HG02678 (cell line): ENCODE results near the gene ILF3.

Experiments
- ATAC-seq: cut with Tn5 transposase; IDR thresholded peaks from one replicate; pipeline ENCODE4 v1.9.1; 2021; ENCODE audit warnings: mild to moderate bottlenecking, moderate library complexity; ENCODE audit not compliant: unreplicated experiment

Gene ILF3

DNA sequence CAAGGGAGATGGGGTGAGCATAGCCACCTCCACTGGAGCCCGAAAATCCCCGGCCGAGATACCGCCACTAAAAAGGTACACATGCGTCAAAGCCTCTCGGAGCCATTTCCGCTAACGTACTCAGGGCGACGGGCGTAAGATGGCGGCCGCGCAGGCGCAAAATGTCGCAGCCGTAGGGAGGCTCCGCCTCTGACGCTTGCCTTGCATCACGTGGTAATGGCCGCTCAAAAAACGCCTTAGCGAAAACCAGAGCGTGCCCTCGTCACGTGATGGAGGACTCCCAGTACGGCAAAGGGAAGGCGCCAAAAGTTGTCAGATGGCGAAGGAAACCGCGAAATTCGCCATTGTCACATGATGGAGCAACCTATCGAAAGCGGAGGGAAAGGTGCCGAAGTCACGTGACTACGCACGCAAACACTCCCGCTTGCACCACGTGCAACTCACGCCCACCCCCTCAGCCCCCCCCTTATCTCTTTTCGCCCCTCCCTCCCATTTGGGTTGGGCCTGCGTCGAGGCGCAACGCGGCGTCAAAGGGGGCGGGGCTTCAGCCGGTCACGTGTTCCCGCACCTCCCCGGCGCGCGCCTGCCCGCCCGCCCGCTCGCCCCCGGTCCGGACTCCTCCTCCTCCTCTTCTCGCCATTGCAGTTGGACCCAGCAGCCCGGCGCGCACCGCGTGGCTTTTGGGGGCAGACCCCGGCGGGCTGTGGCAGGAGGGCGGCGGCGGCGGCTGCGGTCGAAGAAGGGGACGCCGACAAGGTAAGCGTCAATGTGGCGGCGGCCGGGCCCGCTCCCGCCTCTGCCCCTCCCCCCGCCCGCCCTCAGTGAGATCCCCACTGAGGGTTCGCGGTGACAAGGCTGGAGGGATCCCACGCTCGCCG, at the start of gene ILF3:
ILF3 (plus strand) TSS at position 615 of the 878 bp plus-strand sequence. CDS start 16,260 bp downstream, outside the sequence.
- peak; percentile 74 for ATAC-seq

DNA sequence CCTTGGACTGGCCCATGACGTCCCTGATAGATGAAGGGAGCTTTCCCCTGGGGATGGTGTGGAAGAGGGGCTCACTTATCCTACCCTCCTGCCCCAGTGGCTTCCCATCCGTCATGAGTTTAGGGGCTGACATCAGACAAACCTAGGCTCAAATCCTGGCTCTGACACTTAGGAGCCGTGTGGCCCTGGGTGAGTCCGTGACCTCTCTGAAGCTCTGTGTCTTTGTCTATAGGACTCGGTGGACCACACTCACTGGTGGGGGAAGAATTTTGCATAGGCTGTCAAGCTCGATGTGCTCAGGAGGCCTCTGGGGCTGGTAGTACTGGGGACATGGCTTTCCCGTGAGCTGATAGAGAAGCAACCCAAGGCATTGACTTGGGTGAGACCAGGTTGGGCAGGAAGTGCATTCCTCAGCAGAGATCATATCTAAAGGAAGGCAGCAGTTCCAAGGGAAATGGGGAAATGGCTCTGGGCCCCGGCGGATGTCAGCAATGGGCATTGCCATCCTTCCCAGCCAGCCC, 49.6 kb upstream of the ILF3 start:
- no peak for ATAC-seq

DNA sequence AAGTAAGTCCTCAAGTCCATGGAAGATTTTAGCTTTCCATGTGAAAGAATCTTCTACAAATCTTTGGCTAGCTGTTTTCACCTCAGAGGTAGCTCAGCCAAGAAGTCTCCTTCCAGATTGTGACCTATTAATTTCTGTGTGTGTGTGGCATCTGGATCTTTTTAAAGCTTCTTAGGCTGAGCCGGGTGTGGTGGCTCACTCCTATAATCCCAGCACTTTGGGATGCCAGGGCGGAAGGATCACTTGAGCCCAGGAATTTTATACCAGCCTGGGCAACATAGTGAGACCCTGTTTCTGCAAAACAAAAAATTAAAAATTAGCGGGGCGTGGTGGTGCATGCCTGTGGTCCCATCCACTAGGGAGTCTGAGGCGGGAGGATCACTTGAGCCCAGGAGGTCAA, 42.2 kb upstream of the ILF3 start:
- ATAC-seq: no peak

DNA sequence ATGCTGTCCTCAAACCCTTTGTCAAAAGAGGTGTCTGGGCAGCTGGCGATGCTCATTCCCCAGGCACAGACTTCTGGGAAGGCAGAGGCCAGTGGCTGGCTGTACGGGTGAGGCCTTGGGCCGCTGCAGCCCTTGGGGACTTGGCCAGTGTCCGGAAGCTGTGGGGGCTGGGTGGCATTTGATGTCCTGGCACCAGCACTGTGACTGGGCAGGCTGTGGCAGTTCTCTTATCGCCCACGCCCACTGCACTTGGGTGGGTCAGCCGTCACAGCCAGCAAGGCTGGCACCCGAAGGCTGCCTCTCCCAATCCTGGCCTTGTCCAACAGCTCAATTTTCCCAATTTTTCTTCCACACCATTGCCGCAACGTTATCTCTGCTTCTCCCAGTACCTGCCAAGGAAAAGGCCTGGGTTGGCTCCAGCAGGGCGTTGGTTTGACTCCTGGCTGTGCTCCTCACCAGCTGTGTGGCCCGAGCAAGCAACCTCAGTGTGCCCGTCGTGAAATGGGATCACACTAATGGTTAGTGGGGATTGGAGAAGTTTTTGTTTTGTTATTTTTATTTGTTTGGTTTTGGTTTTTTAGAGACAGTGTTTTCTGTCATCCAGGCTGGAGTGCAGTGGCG, 41.5 kb upstream of the ILF3 start:
- no peak for ATAC-seq

- ATAC-seq: no peak
These were observed 38.6 kb upstream of the ILF3 start for GRCh38 chr19:10615429-10616023.

DNA sequence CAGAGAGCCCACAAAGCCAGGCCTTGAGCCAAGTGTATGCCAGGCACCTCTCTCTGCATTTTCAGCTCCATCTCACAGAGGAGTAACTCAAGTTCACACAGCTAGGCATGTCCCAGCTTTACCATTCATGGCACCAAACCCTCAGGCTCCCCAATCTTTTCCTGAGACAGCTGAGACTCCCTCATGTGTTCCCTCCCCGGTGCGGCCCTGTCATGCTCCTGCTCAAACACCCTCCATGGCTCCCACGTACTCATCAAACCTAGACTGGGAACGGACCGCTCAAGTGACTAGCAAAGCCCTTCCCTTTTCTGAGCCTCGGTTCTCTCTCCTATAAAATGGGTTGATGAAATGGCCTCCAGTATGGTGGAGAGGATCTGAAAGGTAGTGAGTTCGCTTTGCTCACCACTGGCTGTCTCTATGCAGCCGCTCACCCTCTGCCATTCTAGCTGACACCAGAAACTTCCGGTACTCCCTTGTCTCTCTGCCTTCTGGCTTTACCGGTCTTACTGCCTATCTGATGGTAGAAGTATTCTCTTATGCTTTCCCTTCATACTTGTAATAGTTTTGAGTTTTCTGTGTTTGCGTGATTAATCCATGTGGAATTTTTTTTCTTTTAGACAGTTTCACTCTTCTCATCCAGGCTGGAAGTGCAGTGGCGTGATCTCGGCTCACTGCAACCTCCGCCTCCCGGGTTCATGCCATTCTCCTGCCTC, 36.6 kb upstream of the ILF3 start:
- no peak for ATAC-seq

GRCh38 chr19:10618846-10619245, 35.3 kb upstream of the ILF3 start:
- ATAC-seq: no peak

- ATAC-seq: no peak
These were observed 33.4 kb upstream of the ILF3 start for GRCh38 chr19:10620786-10621185.

GRCh38 chr19:10621966-10622365, 32.2 kb upstream of the ILF3 start:
- ATAC-seq: no peak

DNA sequence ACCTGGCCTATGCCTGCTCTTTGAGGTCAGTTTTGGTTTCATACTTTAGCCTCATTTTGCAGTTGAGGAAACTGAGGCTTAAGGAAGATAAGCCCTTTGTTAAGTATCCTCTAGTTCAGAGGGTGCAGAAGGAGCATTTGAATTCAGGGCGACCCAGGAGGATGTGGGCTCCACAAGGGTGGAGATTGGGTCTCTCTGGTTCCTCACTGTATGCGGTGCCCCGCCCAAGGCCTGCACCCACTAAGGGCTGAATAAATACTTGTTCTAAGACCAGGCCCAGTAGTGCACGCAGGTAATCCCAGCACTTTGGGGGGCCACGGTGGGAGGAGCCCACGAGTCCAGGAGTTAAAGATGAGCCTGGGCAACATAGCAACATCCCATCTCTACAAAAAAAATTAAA, 29.6 kb upstream of the ILF3 start:
- no peak for ATAC-seq

- no peak for ATAC-seq
These were observed 29.0 kb upstream of the ILF3 start, which contains the start of gene SLC44A2 for GRCh38 chr19:10625003-10625761. TSS of gene SLC44A2 (plus strand) at chr19:10625553. CDS start at chr19:10625634, 81 bp downstream.

DNA sequence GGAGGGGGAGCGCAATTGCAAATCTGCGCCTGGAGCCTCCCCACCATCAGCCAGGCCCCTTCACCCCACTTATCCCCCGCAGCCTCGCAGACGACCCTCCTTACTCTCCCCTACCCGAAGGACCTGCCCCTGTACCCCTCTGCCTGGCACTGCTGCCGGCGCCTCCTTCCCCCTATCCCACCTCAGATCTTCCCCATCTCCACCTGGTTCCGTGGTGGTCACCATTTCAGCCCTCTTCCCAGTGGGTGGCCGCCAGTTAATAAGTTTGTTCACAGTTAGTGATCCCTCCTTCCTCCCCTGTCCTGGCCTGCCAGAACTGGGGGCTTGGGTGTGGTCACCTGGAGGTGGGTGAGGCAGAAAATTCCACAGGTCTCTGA, 28.4 kb upstream of the ILF3 start:
- no peak for ATAC-seq

DNA sequence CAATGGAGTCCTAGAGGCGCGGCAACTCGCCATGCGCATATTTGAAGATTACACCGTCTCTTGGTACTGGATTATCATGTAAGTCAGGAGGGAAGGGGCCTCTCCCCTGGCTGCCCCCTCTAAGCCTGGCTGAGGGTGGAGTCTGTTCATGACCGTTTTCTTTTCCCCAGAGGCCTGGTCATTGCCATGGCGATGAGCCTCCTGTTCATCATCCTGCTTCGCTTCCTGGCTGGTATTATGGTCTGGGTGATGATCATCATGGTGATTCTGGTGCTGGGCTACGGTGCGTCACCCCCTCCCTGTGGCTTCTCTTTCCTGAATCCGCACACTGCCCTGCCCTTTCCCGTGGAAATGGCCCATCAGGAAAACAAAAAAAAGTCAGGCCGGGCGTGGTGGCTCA, 22.3 kb upstream of the ILF3 start:
- no peak for ATAC-seq

DNA sequence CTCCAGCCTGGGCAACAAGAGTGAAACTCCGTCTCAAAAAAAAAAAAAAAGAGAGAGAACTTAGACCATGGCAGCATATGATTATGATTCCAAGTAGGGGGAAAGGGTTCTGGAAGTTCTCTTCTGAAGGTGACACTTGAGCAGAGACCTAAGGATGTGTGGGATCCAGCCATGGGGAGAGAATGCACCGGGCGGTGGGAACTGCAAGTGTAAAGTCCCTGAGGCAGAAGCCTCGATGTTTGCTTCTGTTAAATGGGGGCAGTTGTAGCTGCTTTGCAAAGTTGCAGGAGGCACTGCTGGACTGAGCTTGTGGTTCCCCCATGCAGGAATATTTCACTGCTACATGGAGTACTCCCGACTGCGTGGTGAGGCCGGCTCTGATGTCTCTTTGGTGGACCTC, 19.7 kb upstream of the ILF3 start:
- no peak for ATAC-seq

DNA sequence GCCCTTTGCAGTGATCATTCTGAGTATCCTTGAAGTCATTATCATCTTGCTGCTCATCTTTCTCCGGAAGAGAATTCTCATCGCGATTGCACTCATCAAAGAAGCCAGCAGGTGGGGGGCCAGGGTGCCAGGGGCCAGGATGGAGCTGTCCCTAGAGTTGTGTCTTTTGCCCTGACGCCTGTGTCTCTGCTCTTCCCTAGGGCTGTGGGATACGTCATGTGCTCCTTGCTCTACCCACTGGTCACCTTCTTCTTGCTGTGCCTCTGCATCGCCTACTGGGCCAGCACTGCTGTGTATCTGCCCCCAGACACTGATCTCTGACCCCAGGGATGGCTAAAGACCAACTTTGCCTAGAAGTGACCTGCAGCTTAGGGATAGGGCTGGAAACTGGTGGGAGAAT, 19.2 kb upstream of the ILF3 start:
- no peak for ATAC-seq

DNA sequence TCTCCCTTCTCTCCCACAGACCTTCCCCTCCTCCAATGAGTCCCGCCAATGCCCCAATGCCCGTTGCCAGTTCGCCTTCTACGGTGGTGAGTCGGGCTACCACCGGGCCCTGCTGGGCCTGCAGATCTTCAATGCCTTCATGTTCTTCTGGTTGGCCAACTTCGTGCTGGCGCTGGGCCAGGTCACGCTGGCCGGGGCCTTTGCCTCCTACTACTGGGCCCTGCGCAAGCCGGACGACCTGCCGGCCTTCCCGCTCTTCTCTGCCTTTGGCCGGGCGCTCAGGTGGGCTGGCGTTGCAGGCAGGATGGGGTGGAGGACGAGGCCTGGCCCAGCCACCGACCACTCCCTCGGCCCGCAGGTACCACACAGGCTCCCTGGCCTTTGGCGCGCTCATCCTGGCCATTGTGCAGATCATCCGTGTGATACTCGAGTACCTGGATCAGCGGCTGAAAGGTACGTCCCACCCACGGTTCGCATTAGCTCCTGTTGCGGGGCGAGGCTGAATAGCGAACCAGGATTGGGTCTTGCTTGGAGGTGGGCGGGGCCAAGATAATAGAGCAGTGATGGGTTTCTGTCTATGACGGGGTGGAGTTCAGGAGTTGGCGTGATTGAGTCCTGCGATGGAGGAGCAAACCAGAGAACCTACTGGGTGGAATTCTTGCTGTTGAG, 17.7 kb upstream of the ILF3 start:
- ATAC-seq: no peak

DNA sequence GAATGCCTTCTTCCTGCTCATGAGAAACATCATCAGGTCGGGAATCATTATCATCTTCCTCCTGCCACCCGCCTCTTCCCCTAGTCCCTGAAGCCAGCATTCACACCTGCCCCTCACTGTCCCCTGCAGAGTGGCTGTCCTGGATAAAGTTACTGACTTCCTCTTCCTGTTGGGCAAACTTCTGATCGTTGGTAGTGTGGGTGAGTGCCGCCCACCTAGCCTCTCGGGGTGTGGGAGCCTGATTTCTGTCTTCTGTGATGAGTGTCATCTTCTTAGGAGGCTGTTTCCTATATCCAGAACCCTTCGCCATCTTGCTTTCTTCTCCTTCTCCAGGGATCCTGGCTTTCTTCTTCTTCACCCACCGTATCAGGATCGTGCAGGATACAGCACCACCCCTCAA, 16.3 kb upstream of the ILF3 start:
- ATAC-seq: no peak

DNA sequence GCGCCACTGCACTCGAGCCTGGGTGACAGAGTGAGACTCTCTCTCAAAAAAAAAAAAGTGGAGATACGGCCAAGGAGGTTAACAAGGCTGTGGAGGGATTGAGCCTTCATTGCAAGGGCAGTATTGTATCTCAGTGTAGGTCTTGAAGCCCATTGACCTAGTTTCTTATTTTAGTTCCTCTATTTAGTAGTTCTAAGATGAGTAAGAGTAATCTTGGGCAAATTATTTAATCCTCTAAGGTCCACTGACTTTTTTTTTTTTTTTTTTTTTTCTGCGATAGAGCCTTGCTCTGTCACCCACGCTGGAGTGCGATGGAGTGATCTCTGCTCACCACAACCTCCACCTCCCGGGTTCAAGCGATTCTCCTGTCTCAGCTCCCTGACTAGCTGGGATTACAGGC, 14.3 kb upstream of the ILF3 start:
- ATAC-seq: no peak

GRCh38 chr19:10640361-10640760, 13.8 kb upstream of the ILF3 start:
- no peak for ATAC-seq

DNA sequence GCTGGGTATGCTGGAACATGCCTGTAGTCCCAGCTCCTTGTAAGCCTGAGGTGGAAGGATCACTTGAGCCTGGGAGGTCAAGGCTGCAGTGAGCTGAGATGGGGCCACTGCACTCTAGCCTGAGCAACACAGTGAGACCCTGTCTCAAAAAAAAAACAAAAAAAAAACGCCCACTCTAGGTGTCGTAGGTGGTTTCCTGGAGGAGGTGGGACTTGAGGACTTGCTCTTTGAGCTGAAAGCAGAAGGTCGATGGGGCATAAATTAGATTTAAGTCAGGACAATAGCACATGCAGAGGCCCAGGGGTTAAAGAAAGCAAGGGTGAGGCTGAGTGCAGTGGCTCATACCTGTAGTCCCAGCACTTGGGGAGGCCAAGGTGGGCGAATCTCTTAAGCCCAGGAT, 12.9 kb upstream of the ILF3 start:
- no peak for ATAC-seq
